H1 (cell line): ENCODE results near the gene FOXL2. TPM values are rescaled to one million over a fixed set of nuclear protein-coding genes. Genes with fewer than 3 reads are reported as not detected.

Experiments
- CTCF ChIA-PET: fragments of 300-600 bp; sonication (Branson Sonifier 250); formaldehyde crosslinking; loops from one replicate; lab custom pipeline; 2021; ENCODE audit not compliant: partially characterized antibody; lab: Charles Lee
- POLR2A ChIA-PET: fragments of 300-600 bp; sonication (Branson Sonifier 250); formaldehyde crosslinking; loops from one replicate; lab custom pipeline; 2021; ENCODE audit warnings: inconsistent platforms; ENCODE audit not compliant: partially characterized antibody; lab: Charles Lee
- DNase-seq, 2 experiments: peaks; one replicate each; pipeline versions ENCODE4 v3.0.0 to v3.0.0-alpha.2; 2010 to 2022; ENCODE audit warnings: low spot score in 2 of 2, low read depth in 1 of 2, mixed read lengths in 1 of 2
- FAIRE-seq: peaks from 2 replicates; lab custom pipeline; 2011; peaks lifted over from hg19 to GRCh38; lab: Jason Lieb, UNC
- H2AFZ ChIP-seq: 2 replicates; pipeline ENCODE4 v1.8.1; 2012; ENCODE audit warnings: low read length, inconsistent platforms
- H2AK5ac ChIP-seq: 2 replicates; pipeline ENCODE4 v1.6.1; 2013; ENCODE audit warnings: low read depth, low read length
- H2BK120ac ChIP-seq: replicated peaks from 2 replicates; pipeline ENCODE3; 2013; ENCODE audit warnings: low read depth, low read length, inconsistent platforms
- H2BK12ac ChIP-seq: 2 replicates; pipeline ENCODE4 v1.6.1; 2013; ENCODE audit warnings: low read depth, low read length
- H2BK15ac ChIP-seq: 2 replicates; pipeline ENCODE4 v1.6.1; 2013; ENCODE audit warnings: low read length
- H2BK20ac ChIP-seq: 2 replicates; pipeline ENCODE4 v1.6.1; 2013; ENCODE audit warnings: low read length
- H2BK5ac ChIP-seq: 2 replicates; pipeline ENCODE4 v1.6.1; 2013; ENCODE audit warnings: low read depth, low read length
- H3K14ac ChIP-seq: 2 replicates; pipeline ENCODE4 v1.6.1; 2013; ENCODE audit warnings: inconsistent platforms; ENCODE audit not compliant: insufficient read length
- H3K18ac ChIP-seq: 2 replicates; pipeline ENCODE4 v1.6.1; 2013; ENCODE audit warnings: low read length; ENCODE audit errors: extremely low read depth
- H3K23ac ChIP-seq: 2 replicates; pipeline ENCODE4 v1.6.1; 2013; ENCODE audit warnings: inconsistent platforms; ENCODE audit not compliant: insufficient read length
- H3K23me2 ChIP-seq: 2 replicates; pipeline ENCODE4 v1.6.1; 2013; ENCODE audit warnings: low read depth, low read length
- H3K27ac ChIP-seq: 2 replicates; pipeline ENCODE4 v1.6.1; 2011; ENCODE audit warnings: low read depth, low read length, inconsistent platforms
- H3K27me3 ChIP-seq, 4 experiments: replicated peaks in 1 of 4; 1 replicate in 1 of 4; 2 replicates in 3 of 4; pipeline versions ENCODE4 v1.6.1 to v1.8.1; 2011 to 2013; ENCODE audit warnings: low read length in 3 of 4, mild to moderate bottlenecking in 3 of 4, inconsistent platforms in 2 of 4, mixed read lengths in 2 of 4, moderate library complexity in 1 of 4; ENCODE audit not compliant: control insufficient read depth in 3 of 4, insufficient read depth in 3 of 4; ENCODE audit errors: extremely low read depth in 1 of 4
- H3K36me3 ChIP-seq, 4 experiments: 2 replicates each; pipeline versions ENCODE4 v1.6.1 to v1.8.1; 2011 to 2013; ENCODE audit warnings: mild to moderate bottlenecking in 4 of 4, low read length in 3 of 4, moderate library complexity in 2 of 4, control low read depth in 1 of 4, inconsistent platforms in 1 of 4; ENCODE audit not compliant: insufficient read depth in 4 of 4, control insufficient read depth in 2 of 4
- H3K4ac ChIP-seq: replicated peaks from 2 replicates; pipeline ENCODE3; 2013; ENCODE audit warnings: low read length, low read depth, mixed read lengths, inconsistent platforms; ENCODE audit not compliant: insufficient read length
- H3K4me1 ChIP-seq, 4 experiments: replicated peaks in 1 of 4; 1 replicate in 1 of 4; 2 replicates in 3 of 4; pipeline versions ENCODE4 v1.6.1 to v1.8.1; 2011 to 2013; ENCODE audit warnings: low read length in 3 of 4, inconsistent platforms in 2 of 4, mixed read lengths in 1 of 4; ENCODE audit not compliant: insufficient read depth in 4 of 4, control insufficient read depth in 3 of 4
- H3K4me2 ChIP-seq, 2 experiments: 2 replicates each; pipeline versions ENCODE4 v1.6.1 to v1.8.1; 2011 to 2013; ENCODE audit warnings: low read depth in 2 of 2, low read length in 2 of 2, control low read depth in 1 of 2, inconsistent platforms in 1 of 2, mild to moderate bottlenecking in 1 of 2; ENCODE audit not compliant: insufficient read depth in 1 of 2
- H3K4me3 ChIP-seq, 4 experiments: fragments of 200-600, 300-600 bp in 1 of 4; sonication (generic), shearing (Covaris generic), sonication (Bioruptor Twin) in 1 of 4; 2 replicates each; pipeline versions ENCODE4 v1.5.1 to v1.8.1; 2011 to 2016; ENCODE audit warnings: low read length in 4 of 4, low read depth in 3 of 4, control low read depth in 2 of 4, inconsistent platforms in 2 of 4, mild to moderate bottlenecking in 2 of 4, mixed read lengths in 1 of 4, moderate library complexity in 1 of 4; ENCODE audit not compliant: insufficient read depth in 2 of 4; ENCODE audit errors: extremely low read depth in 1 of 4
- H3K56ac ChIP-seq: replicated peaks from 2 replicates; pipeline ENCODE3; 2013; ENCODE audit warnings: low read depth, mild to moderate bottlenecking, mixed read lengths, low read length, inconsistent platforms; ENCODE audit not compliant: insufficient read length
- H3K79me1 ChIP-seq: 2 replicates; pipeline ENCODE4 v1.6.1; 2013; ENCODE audit warnings: low read depth, low read length, control low read depth
- H3K79me2 ChIP-seq, 2 experiments: 2 replicates each; pipeline versions ENCODE4 v1.6.1 to v1.8.1; 2012 to 2013; ENCODE audit warnings: low read length in 2 of 2, mild to moderate bottlenecking in 2 of 2, inconsistent platforms in 1 of 2; ENCODE audit not compliant: insufficient read depth in 2 of 2, control insufficient read depth in 1 of 2
- H3K9ac ChIP-seq, 4 experiments: replicated peaks in 1 of 4; 1 replicate in 1 of 4; 2 replicates in 3 of 4; pipeline versions ENCODE4 v1.6.1 to v1.8.1; 2011 to 2013; ENCODE audit warnings: low read depth in 3 of 4, low read length in 3 of 4, control low read depth in 2 of 4, mild to moderate bottlenecking in 2 of 4, moderate library complexity in 2 of 4, inconsistent platforms in 1 of 4; ENCODE audit errors: extremely low read depth in 1 of 4
- H3K9me3 ChIP-seq, 2 experiments: 2 replicates each; pipeline versions ENCODE4 v1.6.1 to v1.8.1; 2012 to 2013; ENCODE audit warnings: mild to moderate bottlenecking in 2 of 2, moderate library complexity in 2 of 2, control low read depth in 1 of 2, inconsistent platforms in 1 of 2, low read depth in 1 of 2, low read length in 1 of 2, mixed read lengths in 1 of 2; ENCODE audit not compliant: insufficient read depth in 2 of 2
- H4K20me1 ChIP-seq, 2 experiments: replicated peaks in 1 of 2; 2 replicates each; pipeline versions ENCODE3 to v1.8.1; 2011 to 2013; ENCODE audit warnings: inconsistent platforms in 2 of 2, low read length in 2 of 2, mild to moderate bottlenecking in 1 of 2; ENCODE audit not compliant: insufficient read depth in 2 of 2, control insufficient read depth in 1 of 2
- H4K5ac ChIP-seq: 2 replicates; pipeline ENCODE4 v1.6.1; 2013; ENCODE audit warnings: low read length, low read depth, mixed read lengths, inconsistent platforms; ENCODE audit not compliant: insufficient read length
- H4K8ac ChIP-seq: 2 replicates; pipeline ENCODE4 v1.8.0; 2013; ENCODE audit warnings: mild to moderate bottlenecking, moderate library complexity, low read length, inconsistent platforms; ENCODE audit not compliant: insufficient read depth; ENCODE audit errors: extremely low read depth
- H4K91ac ChIP-seq: replicated peaks from 2 replicates; pipeline ENCODE3; 2013; ENCODE audit warnings: low read length, mixed read lengths, inconsistent platforms; ENCODE audit not compliant: insufficient read length
- BCL11A ChIP-seq, 2 experiments: IDR thresholded peaks; one replicate each; pipeline ENCODE4 v1.6.1; 2011; ENCODE audit warnings: low read depth in 2 of 2, low read length in 2 of 2, mild to moderate bottlenecking in 2 of 2
- CHD2 ChIP-seq: IDR thresholded peaks from 2 replicates; pipeline ENCODE4 v1.6.1; 2012; ENCODE audit warnings: low read length, improper control_type of control experiment
- CTCF ChIP-seq, 3 experiments: IDR thresholded peaks; 1 replicate in 2 of 3; 2 replicates in 1 of 3; pipeline versions ENCODE4 v1.5.1 to v1.6.1; 2011; ENCODE audit warnings: low read length in 3 of 3, mild to moderate bottlenecking in 3 of 3, inconsistent platforms in 2 of 3, low read depth in 1 of 3, moderate library complexity in 1 of 3; ENCODE audit not compliant: insufficient read depth in 1 of 3; ENCODE audit errors: control extremely low read depth in 1 of 3
- EP300 ChIP-seq, 2 experiments: IDR thresholded peaks; 1 replicate in 1 of 2; 2 replicates in 1 of 2; pipeline ENCODE4 v1.6.1; 2011 to 2012; ENCODE audit warnings: low read depth in 2 of 2, low read length in 2 of 2, mild to moderate bottlenecking in 2 of 2, borderline replicate concordance in 1 of 2, inconsistent platforms in 1 of 2, moderate library complexity in 1 of 2
- EZH2 ChIP-seq: fragments of 200-600 bp; sonication (generic); IDR thresholded peaks from 2 replicates; pipeline ENCODE4 v1.7.1; 2012; ENCODE audit warnings: low read depth, mild to moderate bottlenecking, moderate library complexity, low read length, inconsistent platforms; ENCODE audit not compliant: severe bottlenecking
- GTF2F1 ChIP-seq: IDR thresholded peaks from 2 replicates; pipeline ENCODE4 v1.6.1; 2012; ENCODE audit warnings: low read depth, low read length, improper control_type of control experiment, borderline replicate concordance
- PHF8 ChIP-seq: fragments of 200-600 bp; sonication (generic); conservative IDR thresholded peaks from 2 replicates; pipeline ENCODE4 v1.7.1; 2012; ENCODE audit warnings: low read depth, mild to moderate bottlenecking, inconsistent platforms, low read length, moderate library complexity
- RXRA ChIP-seq: IDR thresholded peaks from 2 replicates; pipeline ENCODE4 v1.6.1; 2011; ENCODE audit warnings: low read depth, mild to moderate bottlenecking, low read length, moderate library complexity; ENCODE audit not compliant: insufficient read depth
- SP4 ChIP-seq: IDR thresholded peaks from 2 replicates; pipeline ENCODE4 v1.6.1; 2012; ENCODE audit warnings: low read length, inconsistent platforms
- ZNF274 ChIP-seq: IDR thresholded peaks from 2 replicates; pipeline ENCODE4 v1.7.0; 2012; ENCODE audit warnings: low read length, borderline replicate concordance; ENCODE audit errors: extremely low read depth
- WGBS, 2 experiments: shearing (Covaris generic) in 1 of 2; methylation state at CpG; one replicate each; pipeline versions ENCODE4 v1.1.6 to v1.1.7; 2013 to 2015; ENCODE audit warnings: low lambda C conversion rate in 2 of 2, mixed read lengths in 2 of 2, inconsistent platforms in 1 of 2, low coverage in 1 of 2, missing lambda C conversion rate in 1 of 2; ENCODE audit not compliant: insufficient replicate concordance in 2 of 2, insufficient coverage in 1 of 2, insufficient read length in 1 of 2; ENCODE audit errors: extremely low coverage in 1 of 2, missing lambda C conversion rate in 1 of 2; 5-methylcytosine and 5-hydroxymethylcytosine counted together
- polyA plus RNA-seq, 7 experiments: library from polyadenylated mRNA; depleted of rRNA in 3 of 7; stranded (reverse) in 5 of 7; unstranded in 2 of 7; fragments of >200 nt in 5 of 7; fragments of 200-250 nt in 2 of 7; gene quantifications; 1 replicate in 5 of 7; 2 replicates in 1 of 7; 4 replicates in 1 of 7; pipeline versions ENCODE4 v1.2.1 to v1.2.3, GENCODE V29; 2011 to 2013; ENCODE audit warnings: missing spikeins in 2 of 7, mixed read lengths in 2 of 7
- total RNA-seq: library from RNA; stranded (reverse); fragmentation: NEBNext Ultra II Directional; extraction: Animal tissue kit (Norgen Biotek cat#: 25700); gene quantifications from 2 replicates; pipeline ENCODE4 v1.2.1, GENCODE V29; 2021

FOXL2 gene
- total and polyA plus RNA-seq, 2 of the 8 experiments (the other 6 are each of a cell fraction or from before 2014, with no cell fraction given): 0.59 to 2.4 TPM

GRCh38 chr3:138940446-138940845 lies 6.5 kb downstream of the FOXL2 start:
- Histone ChIP-seq H4K8ac (no peak overlapping the region), H2BK20ac (no peak overlapping the region), H2BK5ac (no peak overlapping the region), H3K27ac (no peak overlapping the region), H2BK15ac (peak overlapping the region; percentile 92; the same call in 1 of the 2 replicates), H2AK5ac (no peak overlapping the region), H3K79me2 (no peaks in the 10 kb centered on the region), H4K91ac (no peak overlapping the region), H4K20me1 (peaks cover 9 to 27% of the 10 kb centered on the region in 2 experiments), H3K9me3 (no peaks in the 10 kb centered on the region; a peak in 1 of 4 replicates), H3K36me3 (peaks cover 0 to 8% (median 0%) of the 10 kb centered on the region in 4 experiments; a peak in 1 of 8 replicates), H2BK120ac (no peak overlapping the region), H3K79me1 (no peaks in the 10 kb centered on the region), H3K9ac (no peak overlapping the region), H3K18ac (peak overlapping the region; percentile 40; the same call in 1 of the 2 replicates), H3K4ac (no peak overlapping the region), H3K23ac (no peak overlapping the region), H3K56ac (no peak overlapping the region), H3K4me1 (peaks cover 6 to 42% (median 24%) of the 10 kb centered on the region in 4 experiments), H2BK12ac (peak overlapping the region; percentile 18; the same call in 1 of the 2 replicates), H2AFZ (no peak overlapping the region), H3K27me3 (peaks cover 87 to 99% (median 94%) of the 10 kb centered on the region in 4 experiments), H3K23me2 (peaks cover 14% of the 10 kb centered on the region; the same call in 1 of the 2 replicates), H3K4me2 (peak overlapping the region in 1 of 2 experiments; percentile 38; a peak in 1 of 4 replicates), H3K4me3 (no peak overlapping the region), H3K14ac (no peak overlapping the region), H4K5ac (no peak overlapping the region)
- 66% methylated on average over 6 of the region's 6 CpGs; no CpG with 5 or more reads in 1 of the 2 experiments for WGBS, 2 experiments
- DNase-seq: no peak
- ChIA-PET CTCF (interaction anchor here (0.6 to 15.6 kb wide), 18 partner anchors 8 to 656 kb away, joined by 3 to 223 read pairs (median 4); partner anchors contain the start of gene ESYT3), POLR2A (interaction anchor here (0.6 to 9.6 kb wide), 5 partner anchors 8 to 504 kb away, joined by 3 to 149 read pairs (median 4); partner anchors contain the start of genes FOXL2 and FOXL2NB)
- FAIRE-seq: no peak
- TF ChIP-seq SP4: no peak
- no peak for TF ChIP-seq CHD2
- no peak for TF ChIP-seq ZNF274
- no peak for TF ChIP-seq PHF8
- TF ChIP-seq CTCF (IDR thresholded peaks at IDR 0.05; ENCODE audit: control extremely low read depth in 1 of 3, insufficient read depth in 1 of 3, low read depth in 1 of 3, low read length in 3 of 3): no peak
- no peak for TF ChIP-seq EZH2
- no peak for TF ChIP-seq GTF2F1
- TF ChIP-seq BCL11A (IDR thresholded peaks at IDR 0.05; ENCODE audit: low read depth in 2 of 2, low read length in 2 of 2): no peak
- TF ChIP-seq EP300 (IDR thresholded peaks at IDR 0.05; ENCODE audit: borderline replicate concordance in 1 of 2, low read depth in 2 of 2, low read length in 2 of 2): no peak
- TF ChIP-seq RXRA: no peak
